IMR-90 (cell line): ENCODE measurements around the gene HDAC9. TPM values are rescaled to one million over a fixed set of nuclear protein-coding genes. Genes with fewer than 3 reads are reported as not detected.

Source experiments
- ATAC-seq: fragments of 200-7000 bp; cut with Tn5 transposase; 2 replicates; pipeline ENCODE4 v1.9.1; 2020; ENCODE audit warnings: low read depth, mild to moderate bottlenecking, moderate library complexity
- BruUV-seq: library from RNA; stranded (reverse); fragments of 400-500 nt; replicated peaks from 2 replicates; lab custom pipeline; 2021; lab: Mats Ljungman, UMichigan
- CTCF ChIA-PET: fragments of 300-600 bp; formaldehyde crosslinking; extraction: SDS; loops from one replicate; lab custom pipeline; 2021; ENCODE audit warnings: antibody characterized with exemption; lab: Yijun Ruan, JAX
- POLR2A ChIA-PET: fragments of 300-600 bp; sonication (Branson Sonifier 250); formaldehyde crosslinking; loops from one replicate; lab custom pipeline; 2022; ENCODE audit warnings: antibody characterized with exemption; ENCODE audit not compliant: unreplicated experiment; lab: Charles Lee
- DNase-seq: peaks from one replicate; pipeline ENCODE4 v3.0.0; 2013
- H2AFZ ChIP-seq: replicated peaks from 2 replicates; pipeline ENCODE3; 2013; ENCODE audit warnings: low read length, mild to moderate bottlenecking; ENCODE audit not compliant: poor library complexity
- H2AK5ac ChIP-seq: 2 replicates; pipeline ENCODE4 v1.6.1; 2013; ENCODE audit warnings: low read depth, low read length, inconsistent platforms
- H2AK9ac ChIP-seq: replicated peaks from 2 replicates; pipeline ENCODE3; 2013; ENCODE audit warnings: mild to moderate bottlenecking, low read depth, low read length, moderate library complexity; ENCODE audit not compliant: poor library complexity
- H2BK120ac ChIP-seq: 2 replicates; pipeline ENCODE4 v1.6.1; 2013; ENCODE audit warnings: low read depth, low read length, inconsistent platforms
- H2BK15ac ChIP-seq: 3 replicates; pipeline ENCODE4 v1.6.1; 2013; ENCODE audit warnings: low read depth, low read length, inconsistent platforms
- H2BK20ac ChIP-seq: 2 replicates; pipeline ENCODE4 v1.6.1; 2013; ENCODE audit warnings: low read depth, mild to moderate bottlenecking, inconsistent platforms, low read length, moderate library complexity
- H2BK5ac ChIP-seq: 2 replicates; pipeline ENCODE4 v1.6.1; 2013; ENCODE audit warnings: mild to moderate bottlenecking, low read depth, low read length, inconsistent platforms; ENCODE audit not compliant: poor library complexity, severe bottlenecking
- H3K14ac ChIP-seq: replicated peaks from 2 replicates; pipeline ENCODE4 v1.6.1; 2013; ENCODE audit warnings: low read depth, low read length, inconsistent platforms
- H3K18ac ChIP-seq: 2 replicates; pipeline ENCODE4 v1.6.1; 2013; ENCODE audit warnings: low read depth, low read length, control low read depth
- H3K23ac ChIP-seq: 2 replicates; pipeline ENCODE4 v1.6.1; 2013; ENCODE audit warnings: low read depth, low read length, inconsistent platforms
- H3K27ac ChIP-seq: 2 replicates; pipeline ENCODE4 v1.5.1; 2013; ENCODE audit warnings: mild to moderate bottlenecking, control low read depth, low read length; ENCODE audit not compliant: insufficient read depth
- H3K27me3 ChIP-seq: 2 replicates; pipeline ENCODE4 v1.6.1; 2013; ENCODE audit warnings: low read length; ENCODE audit not compliant: control insufficient read depth, insufficient read depth
- H3K36me3 ChIP-seq: 2 replicates; pipeline ENCODE4 v1.6.1; 2013; ENCODE audit warnings: low read length, mixed read lengths; ENCODE audit not compliant: control insufficient read depth, insufficient read depth
- H3K4ac ChIP-seq: 2 replicates; pipeline ENCODE4 v1.6.1; 2013; ENCODE audit warnings: low read depth, low read length, inconsistent platforms
- H3K4me1 ChIP-seq: 2 replicates; pipeline ENCODE4 v1.6.1; 2013; ENCODE audit warnings: low read length, mixed read lengths; ENCODE audit not compliant: control insufficient read depth, insufficient read depth
- H3K4me2 ChIP-seq: 2 replicates; pipeline ENCODE4 v1.6.1; 2013; ENCODE audit warnings: low read depth, mild to moderate bottlenecking, control low read depth, low read length, moderate library complexity
- H3K4me3 ChIP-seq: 2 replicates; pipeline ENCODE4 v1.5.1; 2013; ENCODE audit warnings: low read depth, mild to moderate bottlenecking, control low read depth, low read length, moderate library complexity; ENCODE audit not compliant: insufficient read depth
- H3K56ac ChIP-seq: 2 replicates; pipeline ENCODE4 v1.6.1; 2013; ENCODE audit warnings: low read length, inconsistent platforms; ENCODE audit not compliant: insufficient read depth; ENCODE audit errors: extremely low read depth
- H3K79me1 ChIP-seq, 2 experiments: 2 replicates each; pipeline ENCODE4 v1.6.1; 2013; ENCODE audit warnings: low read length in 2 of 2, inconsistent platforms in 1 of 2, low read depth in 1 of 2
- H3K9ac ChIP-seq: 2 replicates; pipeline ENCODE4 v1.6.1; 2013; ENCODE audit warnings: low read depth, low read length, control low read depth
- H3K9me1 ChIP-seq: 2 replicates; pipeline ENCODE4 v1.6.1; 2013; ENCODE audit warnings: low read length, inconsistent platforms; ENCODE audit not compliant: insufficient read depth
- H3K9me3 ChIP-seq: 2 replicates; pipeline ENCODE4 v1.6.1; 2013; ENCODE audit warnings: low read length; ENCODE audit not compliant: control insufficient read depth, insufficient read depth
- H4K20me1 ChIP-seq: 2 replicates; pipeline ENCODE4 v1.6.1; 2013; ENCODE audit warnings: low read length, inconsistent platforms; ENCODE audit not compliant: insufficient read depth
- H4K5ac ChIP-seq: 2 replicates; pipeline ENCODE4 v1.6.1; 2013; ENCODE audit warnings: mild to moderate bottlenecking, low read depth, low read length, control low read depth
- H4K8ac ChIP-seq, 2 experiments: 2 replicates each; pipeline ENCODE4 v1.6.1; 2013; ENCODE audit warnings: low read depth in 2 of 2, low read length in 2 of 2, control low read depth in 1 of 2, inconsistent platforms in 1 of 2
- H4K91ac ChIP-seq: 2 replicates; pipeline ENCODE4 v1.6.1; 2013; ENCODE audit warnings: low read depth, low read length, inconsistent platforms; ENCODE audit not compliant: insufficient read depth
- MAZ ChIP-seq: IDR thresholded peaks from 2 replicates; pipeline ENCODE4 v1.6.1; 2012; ENCODE audit warnings: low read depth, mild to moderate bottlenecking, low read length, improper control_type of control experiment, moderate library complexity, borderline replicate concordance
- WGBS, 2 experiments: methylation state at CpG; one replicate each; pipeline versions ENCODE4 v1.1.5 to v1.1.7; 2013; ENCODE audit warnings: missing lambda C conversion rate in 2 of 2; ENCODE audit not compliant: insufficient read length in 1 of 2; ENCODE audit errors: extremely low coverage in 2 of 2; 5-methylcytosine and 5-hydroxymethylcytosine counted together
- dilution Hi-C: fragments of 300-500 bp; cut with HindIII; formaldehyde crosslinking; loops from one replicate; pipeline ENCODE4 v1.14.3; 2018; ENCODE audit warnings: low sequenced_read_pairs; ENCODE audit not compliant: unreplicated experiment
- in situ Hi-C: fragments of 300-500 bp; cut with MboI; formaldehyde crosslinking; loops from 3 replicates; pipeline ENCODE4 v1.14.3; 2019; ENCODE audit warnings: low sequenced_read_pairs, inconsistent platforms, mixed read lengths
- intact Hi-C: fragments of 100-400 bp; cut with micrococcal nuclease; formaldehyde crosslinking; loops from 2 replicates; pipeline ENCODE4 v1.10.0; 2022
- polyA plus RNA-seq, 3 experiments: library from polyadenylated mRNA; depleted of rRNA; stranded (reverse); fragments of >200 nt; gene quantifications; 2 replicates each; pipeline ENCODE4 v1.2.3, GENCODE V29; 2012; ENCODE audit warnings: low replicate concordance in 1 of 3
- total RNA-seq: library from RNA; depleted of rRNA; stranded (reverse); fragments of >200 nt; gene quantifications from 2 replicates; pipeline ENCODE4 v1.2.3, GENCODE V29; 2012

HDAC9 gene
- total and polyA plus RNA-seq, 2 of the 4 experiments (the other 2 are of a cell fraction), result 4.3 to 24.7 TPM

GRCh38 chr7:18597754-18598153, 102.2 kb downstream of the HDAC9 start:
- H3K4ac ChIP-seq, result no peak overlapping the region
- ChIA-PET CTCF (interaction anchor here (1.0 kb wide), 1 partner anchor 14 kb away, joined by 5 read pairs; no protein-coding TSS in a partner anchor), POLR2A (no interaction called here)
- no peak overlapping the region for H2BK120ac ChIP-seq
- H2AK9ac ChIP-seq, result no peak overlapping the region
- ATAC-seq (peak; percentile 27; the same call in 1 of the 2 replicates), DNase-seq (peak; percentile 15)
- no peak overlapping the region for H3K23ac ChIP-seq
- H3K27ac ChIP-seq, result no peak overlapping the region
- dilution Hi-C loops (no loop called here), intact Hi-C loops (no loop called here), in situ Hi-C loops (loop anchor here (10.0 kb wide), 1 partner anchor 1067 kb away; no protein-coding TSS in a partner anchor)
- no peak overlapping the region for H3K56ac ChIP-seq
- H2AFZ ChIP-seq, result no peak overlapping the region
- no peak overlapping the region for H3K4me2 ChIP-seq
- no peaks in the 10 kb centered on the region for H3K36me3 ChIP-seq
- no peak overlapping the region for H4K5ac ChIP-seq
- no peak overlapping the region for H3K4me3 ChIP-seq
- no peaks in the 10 kb centered on the region for H3K79me1 ChIP-seq
- WGBS, 2 experiments, result no CpG with 5 or more reads among the region's 1 CpG
- no peak overlapping the region for H3K18ac ChIP-seq
- H3K9me1 ChIP-seq, result no peaks in the 10 kb centered on the region
- no peak overlapping the region for H4K91ac ChIP-seq
- H3K27me3 ChIP-seq, result no peaks in the 10 kb centered on the region
- no peak overlapping the region for H2BK20ac ChIP-seq
- no peaks in the 10 kb centered on the region for H4K20me1 ChIP-seq
- H3K9ac ChIP-seq, result no peak overlapping the region
- no peaks in the 10 kb centered on the region for H3K4me1 ChIP-seq
- H2BK15ac ChIP-seq, result no peak overlapping the region
- H4K8ac ChIP-seq, result no peak overlapping the region
- H3K9me3 ChIP-seq, result peaks cover 6% of the 10 kb centered on the region
- no TSS peak for BruUV-seq
- no peak overlapping the region for H2BK5ac ChIP-seq
- no peak for TF ChIP-seq MAZ
- no peak overlapping the region for H2AK5ac ChIP-seq
- no peak overlapping the region for H3K14ac ChIP-seq
